Vagina (tissue), 2 donors: ENCODE results near the gene DBH.

Source experiments
- POLR2A ChIP-seq, 2 donors: fragments of 450-650 bp; IDR thresholded peaks; one replicate each; pipeline ENCODE4 v1.6.1; 2017; ENCODE audit warnings: antibody characterized with exemption in 2 of 2, mild to moderate bottlenecking in 2 of 2, moderate library complexity in 2 of 2
- TF ChIP-seq, protein P1 (sequence below), 3 experiments: fragments of 450-650 bp in 2 of 3; fragments of 200-600 bp in 1 of 3; sonication (generic) in 1 of 3; IDR thresholded peaks; one replicate each; pipeline ENCODE4 v1.5.1; 2017 to 2019; ENCODE audit warnings: antibody characterized with exemption in 3 of 3, mild to moderate bottlenecking in 2 of 3, moderate library complexity in 2 of 3

DNA sequence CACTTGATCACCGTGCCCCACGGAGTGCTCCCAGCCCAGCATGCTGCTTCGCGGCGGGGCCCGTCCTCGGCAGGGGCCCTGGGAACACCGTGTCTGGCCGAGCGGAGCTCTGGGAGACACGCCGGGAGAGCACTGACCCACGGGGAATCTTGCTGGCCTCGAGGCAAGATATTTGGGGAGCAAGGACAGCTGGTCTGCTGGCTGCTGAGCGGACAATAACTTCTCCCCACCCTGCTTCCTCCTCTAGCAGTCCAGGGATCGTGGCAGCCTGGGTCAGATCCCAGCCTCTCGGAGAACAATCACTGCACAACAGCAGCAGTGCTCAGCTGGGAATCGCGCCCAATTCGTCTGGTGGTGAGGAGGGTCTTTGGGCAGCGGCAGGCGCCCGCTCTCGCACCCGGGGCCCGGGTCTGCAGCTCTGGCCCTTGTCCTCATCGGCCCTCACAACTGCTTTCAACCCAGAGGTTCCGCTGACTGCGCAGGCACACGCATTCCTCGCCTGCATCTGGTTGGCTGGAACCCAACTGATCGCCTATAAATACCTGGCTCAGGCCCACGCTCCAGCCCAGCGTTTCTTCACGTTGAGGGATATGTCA is 43.4 kb downstream of the DBH start:
- TF ChIP-seq, protein P1, sequence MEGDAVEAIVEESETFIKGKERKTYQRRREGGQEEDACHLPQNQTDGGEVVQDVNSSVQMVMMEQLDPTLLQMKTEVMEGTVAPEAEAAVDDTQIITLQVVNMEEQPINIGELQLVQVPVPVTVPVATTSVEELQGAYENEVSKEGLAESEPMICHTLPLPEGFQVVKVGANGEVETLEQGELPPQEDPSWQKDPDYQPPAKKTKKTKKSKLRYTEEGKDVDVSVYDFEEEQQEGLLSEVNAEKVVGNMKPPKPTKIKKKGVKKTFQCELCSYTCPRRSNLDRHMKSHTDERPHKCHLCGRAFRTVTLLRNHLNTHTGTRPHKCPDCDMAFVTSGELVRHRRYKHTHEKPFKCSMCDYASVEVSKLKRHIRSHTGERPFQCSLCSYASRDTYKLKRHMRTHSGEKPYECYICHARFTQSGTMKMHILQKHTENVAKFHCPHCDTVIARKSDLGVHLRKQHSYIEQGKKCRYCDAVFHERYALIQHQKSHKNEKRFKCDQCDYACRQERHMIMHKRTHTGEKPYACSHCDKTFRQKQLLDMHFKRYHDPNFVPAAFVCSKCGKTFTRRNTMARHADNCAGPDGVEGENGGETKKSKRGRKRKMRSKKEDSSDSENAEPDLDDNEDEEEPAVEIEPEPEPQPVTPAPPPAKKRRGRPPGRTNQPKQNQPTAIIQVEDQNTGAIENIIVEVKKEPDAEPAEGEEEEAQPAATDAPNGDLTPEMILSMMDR (IDR thresholded peaks at IDR 0.05): no peak
- TF ChIP-seq POLR2A (IDR thresholded peaks at IDR 0.05): no peak
